ENCODE measurements around the gene UBA6.

UBA6 gene

GRCh38 chr4:67603310-67604028 lies 97.5 kb downstream of the UBA6 start:
- TF ChIP-seq CTCF (conservative IDR thresholded peaks at IDR 0.05) = no peak
- no peak overlapping the region for H3K27ac ChIP-seq

- no peak overlapping the region for H3K27ac ChIP-seq
Observed at GRCh38 chr4:67593741-67594175, 107.2 kb downstream of the UBA6 start.

DNA sequence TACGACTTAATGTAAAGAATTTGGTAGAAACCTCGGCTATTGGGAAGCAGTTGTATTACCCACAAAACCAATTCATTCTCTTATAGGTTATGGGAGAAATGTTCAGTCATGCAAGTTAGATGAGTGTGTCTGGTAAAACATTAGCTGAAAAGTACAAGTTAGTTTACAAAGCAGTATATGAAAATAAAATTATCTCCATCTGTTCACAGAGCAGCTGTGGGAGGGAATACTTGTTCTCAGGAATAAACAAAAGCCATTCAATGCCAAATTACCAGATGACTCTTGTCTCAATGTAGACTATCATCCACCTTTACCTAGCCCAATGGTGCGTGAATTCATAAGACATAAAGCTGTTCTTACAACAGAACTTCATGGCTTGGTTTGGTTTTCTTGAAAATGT lies 113.8 kb downstream of the UBA6 start:
- peak overlapping the region; percentile 10; the same call in 1 of the 2 replicates for H3K27ac ChIP-seq
- no peak for TF ChIP-seq CTCF (conservative IDR thresholded peaks at IDR 0.05)

More at GRCh38 chr4:67593741-67594175, 107.2 kb downstream of the UBA6 start:
- no peak for TF ChIP-seq CTCF (conservative IDR thresholded peaks at IDR 0.05)

- TF ChIP-seq CTCF (conservative IDR thresholded peaks at IDR 0.05) = no peak
- no peak overlapping the region for H3K27ac ChIP-seq
Observed at GRCh38 chr4:67584496-67584895, 116.5 kb downstream of the UBA6 start.

DNA sequence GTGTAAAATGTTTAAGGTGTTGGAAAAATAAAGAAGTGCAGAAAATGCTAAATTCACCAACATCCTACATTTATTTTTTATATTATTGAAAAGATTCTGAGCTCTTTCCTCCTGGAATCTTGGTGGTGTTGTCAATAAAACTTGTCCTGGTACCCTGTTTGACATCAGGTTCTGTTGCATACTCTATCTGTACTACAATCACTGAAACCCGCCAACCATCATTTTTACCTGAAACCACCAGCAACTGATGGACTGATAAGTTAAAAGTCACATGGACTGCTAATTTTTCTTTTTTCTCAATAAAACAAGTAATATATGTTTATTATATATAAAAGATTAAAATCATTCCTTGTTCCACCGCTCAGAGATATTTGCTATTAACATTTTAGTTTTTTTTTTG lies 119.0 kb downstream of the UBA6 start:
- TF ChIP-seq CTCF (conservative IDR thresholded peaks at IDR 0.05) = no peak
- no peak overlapping the region for H3K27ac ChIP-seq

DNA sequence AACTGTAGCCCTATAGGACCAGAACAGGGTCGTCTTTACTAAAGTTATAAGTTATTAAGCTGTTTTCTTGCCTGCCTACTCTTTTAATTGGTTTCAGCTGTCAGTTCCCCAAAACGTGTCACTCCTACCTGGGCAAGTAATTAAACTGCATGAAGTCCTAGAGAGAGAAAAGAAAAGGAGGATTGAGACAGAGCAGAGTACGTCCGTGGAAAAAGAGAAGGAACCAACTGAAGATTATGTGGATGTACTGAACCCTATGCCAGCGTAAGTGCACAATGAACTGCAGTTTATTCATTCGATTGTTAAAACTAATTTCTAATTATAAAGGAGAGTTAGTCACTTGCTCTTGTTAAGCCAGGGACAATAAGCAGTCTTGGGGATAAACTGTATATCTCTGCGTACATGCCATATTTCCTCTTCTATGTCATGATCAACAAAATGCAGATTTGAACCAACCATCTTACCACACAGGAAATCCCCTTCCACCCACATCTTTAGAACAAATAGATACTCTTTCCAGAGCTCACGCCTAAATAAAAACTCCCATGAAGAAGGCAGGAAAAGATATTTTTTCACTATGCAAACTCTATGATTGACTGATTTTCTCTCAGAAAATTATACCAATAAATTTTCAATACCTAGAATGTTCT lies 119.6 kb downstream of the UBA6 start:
- TF ChIP-seq CTCF (conservative IDR thresholded peaks at IDR 0.05) = no peak
- no peak overlapping the region for H3K27ac ChIP-seq

GRCh38 chr4:67580577-67580976 lies 120.4 kb downstream of the UBA6 start:
- TF ChIP-seq CTCF (conservative IDR thresholded peaks at IDR 0.05) = no peak
- H3K27ac ChIP-seq = no peak overlapping the region

Measured in VCaP (cell line).